Mesodermal cell (in vitro differentiated cells): ENCODE measurements around the gene ABCC2.

Source experiments
- H3K27ac ChIP-seq: 2 replicates; pipeline ENCODE4 v1.7.0; 2013; ENCODE audit warnings: mild to moderate bottlenecking, low read depth, low read length, moderate library complexity; ENCODE audit not compliant: severe bottlenecking
- H3K36me3 ChIP-seq: 2 replicates; pipeline ENCODE4 v1.7.1; 2013; ENCODE audit warnings: mild to moderate bottlenecking, low read length, moderate library complexity; ENCODE audit not compliant: control insufficient read depth, insufficient read depth
- H3K4me1 ChIP-seq: one replicate; pipeline ENCODE4 v1.7.1; 2013; ENCODE audit warnings: mild to moderate bottlenecking, low read length; ENCODE audit not compliant: insufficient read depth, control insufficient read depth, poor library complexity, severe bottlenecking
- H3K4me3 ChIP-seq: 2 replicates; pipeline ENCODE4 v1.7.0; 2013; ENCODE audit warnings: low read length, control low read depth, mild to moderate bottlenecking; ENCODE audit not compliant: insufficient read depth, poor library complexity, severe bottlenecking; ENCODE audit errors: extremely low read depth
- H3K9me3 ChIP-seq: 2 replicates; pipeline ENCODE4 v1.7.1; 2013; ENCODE audit warnings: mild to moderate bottlenecking, low read length, moderate library complexity; ENCODE audit not compliant: control insufficient read depth
- WGBS, 2 experiments: methylation state at CpG; one replicate each; pipeline ENCODE4 v1.1.5; 2013; ENCODE audit warnings: missing lambda C conversion rate in 2 of 2; ENCODE audit not compliant: insufficient coverage in 2 of 2; 5-methylcytosine and 5-hydroxymethylcytosine counted together

ABCC2 gene

GRCh38 chr10:99788598-99789256, 6.3 kb downstream of the ABCC2 start:
- WGBS, 2 experiments: 90 to 100% methylated on average over 2 to 3 of the region's 6 CpGs
- Histone ChIP-seq H3K27ac (no peak overlapping the region), H3K4me1 (no peaks in the 10 kb centered on the region), H3K36me3 (no peaks in the 10 kb centered on the region), H3K4me3 (no peak overlapping the region), H3K9me3 (no peaks in the 10 kb centered on the region)

- WGBS, 2 experiments: 100% methylated on average over 3 of the region's 3 CpGs; no CpG with 5 or more reads in 1 of the 2 experiments
- no peaks in the 10 kb centered on the region for H3K9me3 ChIP-seq
- H3K36me3 ChIP-seq: no peaks in the 10 kb centered on the region
- no peaks in the 10 kb centered on the region for H3K4me1 ChIP-seq
- no peak overlapping the region for H3K27ac ChIP-seq
- no peak overlapping the region for H3K4me3 ChIP-seq
Measured at GRCh38 chr10:99791831-99792230, 9.4 kb downstream of the ABCC2 start.

GRCh38 chr10:99793819-99794218, 11.4 kb downstream of the ABCC2 start:
- no peak overlapping the region for H3K27ac ChIP-seq
- no peak overlapping the region for H3K4me3 ChIP-seq
- H3K36me3 ChIP-seq: no peaks in the 10 kb centered on the region
- no peaks in the 10 kb centered on the region for H3K9me3 ChIP-seq
- 88 to 100% methylated on average over 1 of the region's 4 CpGs for WGBS, 2 experiments
- H3K4me1 ChIP-seq: no peaks in the 10 kb centered on the region

GRCh38 chr10:99796928-99797327, 14.5 kb downstream of the ABCC2 start:
- Histone ChIP-seq H3K4me3 (no peak overlapping the region), H3K27ac (no peak overlapping the region), H3K36me3 (no peaks in the 10 kb centered on the region), H3K9me3 (no peaks in the 10 kb centered on the region), H3K4me1 (no peaks in the 10 kb centered on the region)
- 88 to 89% methylated on average over 6 of the region's 6 CpGs for WGBS, 2 experiments

- H3K4me1 ChIP-seq: no peaks in the 10 kb centered on the region
- H3K36me3 ChIP-seq: no peaks in the 10 kb centered on the region
- H3K4me3 ChIP-seq: no peak overlapping the region
- no peak overlapping the region for H3K27ac ChIP-seq
- H3K9me3 ChIP-seq: no peaks in the 10 kb centered on the region
- 94 to 100% methylated on average over 2 to 4 of the region's 4 CpGs for WGBS, 2 experiments
Measured at GRCh38 chr10:99798031-99798430, 15.6 kb downstream of the ABCC2 start.

GRCh38 chr10:99798920-99799319, 16.5 kb downstream of the ABCC2 start:
- Histone ChIP-seq H3K36me3 (no peaks in the 10 kb centered on the region), H3K27ac (no peak overlapping the region), H3K4me1 (no peaks in the 10 kb centered on the region), H3K9me3 (no peaks in the 10 kb centered on the region), H3K4me3 (no peak overlapping the region)
- 78 to 90% methylated on average over 2 to 3 of the region's 3 CpGs for WGBS, 2 experiments

- Histone ChIP-seq H3K36me3 (no peaks in the 10 kb centered on the region), H3K27ac (no peak overlapping the region), H3K4me1 (no peaks in the 10 kb centered on the region), H3K4me3 (no peak overlapping the region), H3K9me3 (no peaks in the 10 kb centered on the region)
- WGBS, 2 experiments: 89 to 90% methylated on average over 3 to 4 of the region's 4 CpGs
Measured at GRCh38 chr10:99799613-99800012, 17.2 kb downstream of the ABCC2 start.

- Histone ChIP-seq H3K36me3 (no peaks in the 10 kb centered on the region), H3K9me3 (no peaks in the 10 kb centered on the region), H3K4me3 (no peak overlapping the region), H3K27ac (no peak overlapping the region), H3K4me1 (no peaks in the 10 kb centered on the region)
- no CpG with 5 or more reads among the region's 3 CpGs for WGBS, 2 experiments
Measured at GRCh38 chr10:99804471-99804870, 22.0 kb downstream of the ABCC2 start.

GRCh38 chr10:99805190-99805589, 22.8 kb downstream of the ABCC2 start:
- Histone ChIP-seq H3K4me3 (no peak overlapping the region), H3K4me1 (no peaks in the 10 kb centered on the region), H3K36me3 (no peaks in the 10 kb centered on the region), H3K27ac (no peak overlapping the region), H3K9me3 (no peaks in the 10 kb centered on the region)
- 90 to 94% methylated on average over 4 of the region's 5 CpGs for WGBS, 2 experiments

- WGBS, 2 experiments: 100% methylated on average over 1 of the region's 3 CpGs; no CpG with 5 or more reads in 1 of the 2 experiments
- Histone ChIP-seq H3K4me1 (no peaks in the 10 kb centered on the region), H3K4me3 (no peak overlapping the region), H3K27ac (no peak overlapping the region), H3K9me3 (no peaks in the 10 kb centered on the region), H3K36me3 (no peaks in the 10 kb centered on the region)
Measured at GRCh38 chr10:99806091-99806490, 23.7 kb downstream of the ABCC2 start.

GRCh38 chr10:99807786-99808185, 25.3 kb downstream of the ABCC2 start:
- H3K27ac ChIP-seq: no peak overlapping the region
- H3K36me3 ChIP-seq: no peaks in the 10 kb centered on the region
- 100% methylated on average over 2 of the region's 2 CpGs for WGBS, 2 experiments
- H3K4me3 ChIP-seq: no peak overlapping the region
- H3K4me1 ChIP-seq: no peaks in the 10 kb centered on the region
- no peaks in the 10 kb centered on the region for H3K9me3 ChIP-seq
